Mesenchymal stem cell (in vitro differentiated cells and primary cell): ENCODE data around the gene MEN1.
A peak's percentile ranks its signal among the peaks of the same experiment; 100 is the strongest.

Experiments used
- DNase-seq: peaks from one replicate; pipeline ENCODE4 v3.0.0-alpha.2; 2013
- H2AFZ ChIP-seq: one replicate; pipeline ENCODE4 v1.6.1; 2013; ENCODE audit warnings: low read depth, mild to moderate bottlenecking, control low read depth, inconsistent platforms, low read length, moderate library complexity
- H2AK5ac ChIP-seq: 2 replicates; pipeline ENCODE4 v1.6.1; 2013; ENCODE audit warnings: low read length, moderate library complexity, mild to moderate bottlenecking, inconsistent platforms; ENCODE audit not compliant: severe bottlenecking
- H2BK120ac ChIP-seq: one replicate; pipeline ENCODE4 v1.6.1; 2013; ENCODE audit warnings: low read depth, mild to moderate bottlenecking, inconsistent platforms, low read length, moderate library complexity
- H2BK12ac ChIP-seq, 2 experiments: one replicate each; pipeline ENCODE4 v1.6.1; 2013; ENCODE audit warnings: inconsistent platforms in 2 of 2, low read length in 2 of 2, mild to moderate bottlenecking in 2 of 2, moderate library complexity in 2 of 2, control low read depth in 1 of 2
- H2BK15ac ChIP-seq: one replicate; pipeline ENCODE4 v1.6.1; 2013; ENCODE audit warnings: mild to moderate bottlenecking, low read depth, inconsistent platforms; ENCODE audit not compliant: poor library complexity, severe bottlenecking
- H2BK5ac ChIP-seq: 2 replicates; pipeline ENCODE4 v1.6.1; 2013; ENCODE audit warnings: low read depth, mild to moderate bottlenecking, low read length, control low read depth, inconsistent platforms; ENCODE audit not compliant: poor library complexity, severe bottlenecking
- H3K14ac ChIP-seq, 2 experiments: one replicate each; pipeline ENCODE4 v1.6.1; 2013; ENCODE audit warnings: inconsistent platforms in 2 of 2, low read length in 2 of 2, control low read depth in 1 of 2, mild to moderate bottlenecking in 1 of 2, moderate library complexity in 1 of 2
- H3K18ac ChIP-seq, 2 experiments: one replicate each; pipeline ENCODE4 v1.6.1; 2013; ENCODE audit warnings: inconsistent platforms in 2 of 2, low read length in 2 of 2, control low read depth in 1 of 2, low read depth in 1 of 2, mild to moderate bottlenecking in 1 of 2
- H3K23ac ChIP-seq, 2 experiments: one replicate each; pipeline ENCODE4 v1.6.1; 2013; ENCODE audit warnings: inconsistent platforms in 2 of 2, low read length in 2 of 2, mild to moderate bottlenecking in 2 of 2, moderate library complexity in 2 of 2, control low read depth in 1 of 2
- H3K27ac ChIP-seq: 2 replicates; pipeline ENCODE4 v1.5.1; 2013; ENCODE audit warnings: mild to moderate bottlenecking, moderate library complexity, low read length, control low read depth, inconsistent platforms; ENCODE audit not compliant: poor library complexity, severe bottlenecking
- H3K27me3 ChIP-seq, 2 experiments: 2 replicates each; pipeline versions ENCODE4 v1.6.1 to v1.7.0; 2013; ENCODE audit warnings: low read length in 2 of 2, mild to moderate bottlenecking in 2 of 2, moderate library complexity in 2 of 2, control low read depth in 1 of 2, inconsistent platforms in 1 of 2; ENCODE audit not compliant: control insufficient read depth in 1 of 2, insufficient read depth in 1 of 2
- H3K36me3 ChIP-seq, 2 experiments: 2 replicates each; pipeline versions ENCODE4 v1.6.1 to v1.7.0; 2013; ENCODE audit warnings: low read length in 2 of 2, control low read depth in 1 of 2, inconsistent platforms in 1 of 2, low read depth in 1 of 2, mild to moderate bottlenecking in 1 of 2; ENCODE audit not compliant: insufficient read depth in 2 of 2, control insufficient read depth in 1 of 2
- H3K4ac ChIP-seq, 2 experiments: one replicate each; pipeline ENCODE4 v1.6.1; 2013; ENCODE audit warnings: inconsistent platforms in 2 of 2, low read length in 2 of 2, mild to moderate bottlenecking in 2 of 2, moderate library complexity in 2 of 2, control low read depth in 1 of 2, low read depth in 1 of 2
- H3K4me1 ChIP-seq: 2 replicates; pipeline ENCODE4 v1.6.1; 2013; ENCODE audit warnings: low read depth, low read length, control low read depth; ENCODE audit not compliant: control insufficient read depth, insufficient read depth
- H3K4me2 ChIP-seq: 2 replicates; pipeline ENCODE4 v1.6.1; 2013; ENCODE audit warnings: low read length, mild to moderate bottlenecking, inconsistent platforms; ENCODE audit not compliant: poor library complexity, severe bottlenecking
- H3K4me3 ChIP-seq, 2 experiments: 2 replicates each; pipeline versions ENCODE4 v1.5.1 to v1.7.0; 2013; ENCODE audit warnings: low read length in 2 of 2, mild to moderate bottlenecking in 2 of 2, control low read depth in 1 of 2, low read depth in 1 of 2; ENCODE audit not compliant: insufficient read depth in 1 of 2
- H3K79me1 ChIP-seq: replicated peaks from 2 replicates; pipeline ENCODE4 v1.6.1; 2013; ENCODE audit warnings: mild to moderate bottlenecking, control low read depth, low read length, inconsistent platforms; ENCODE audit not compliant: poor library complexity, severe bottlenecking
- H3K9ac ChIP-seq: 2 replicates; pipeline ENCODE4 v1.7.0; 2013; ENCODE audit warnings: mild to moderate bottlenecking, low read length, moderate library complexity
- H3K9me3 ChIP-seq: 2 replicates; pipeline ENCODE4 v1.7.0; 2013; ENCODE audit warnings: mild to moderate bottlenecking, low read length; ENCODE audit not compliant: control insufficient read depth
- H4K8ac ChIP-seq: one replicate; pipeline ENCODE4 v1.6.1; 2013; ENCODE audit warnings: inconsistent platforms, mild to moderate bottlenecking, low read length, moderate library complexity
- H4K91ac ChIP-seq: one replicate; pipeline ENCODE4 v1.6.1; 2013; ENCODE audit warnings: mild to moderate bottlenecking, low read length, inconsistent platforms
- WGBS: methylation state at CpG from one replicate; pipeline ENCODE4 v1.1.7; 2013; ENCODE audit warnings: mixed read lengths; 5-methylcytosine and 5-hydroxymethylcytosine counted together

The MEN1 gene

DNA sequence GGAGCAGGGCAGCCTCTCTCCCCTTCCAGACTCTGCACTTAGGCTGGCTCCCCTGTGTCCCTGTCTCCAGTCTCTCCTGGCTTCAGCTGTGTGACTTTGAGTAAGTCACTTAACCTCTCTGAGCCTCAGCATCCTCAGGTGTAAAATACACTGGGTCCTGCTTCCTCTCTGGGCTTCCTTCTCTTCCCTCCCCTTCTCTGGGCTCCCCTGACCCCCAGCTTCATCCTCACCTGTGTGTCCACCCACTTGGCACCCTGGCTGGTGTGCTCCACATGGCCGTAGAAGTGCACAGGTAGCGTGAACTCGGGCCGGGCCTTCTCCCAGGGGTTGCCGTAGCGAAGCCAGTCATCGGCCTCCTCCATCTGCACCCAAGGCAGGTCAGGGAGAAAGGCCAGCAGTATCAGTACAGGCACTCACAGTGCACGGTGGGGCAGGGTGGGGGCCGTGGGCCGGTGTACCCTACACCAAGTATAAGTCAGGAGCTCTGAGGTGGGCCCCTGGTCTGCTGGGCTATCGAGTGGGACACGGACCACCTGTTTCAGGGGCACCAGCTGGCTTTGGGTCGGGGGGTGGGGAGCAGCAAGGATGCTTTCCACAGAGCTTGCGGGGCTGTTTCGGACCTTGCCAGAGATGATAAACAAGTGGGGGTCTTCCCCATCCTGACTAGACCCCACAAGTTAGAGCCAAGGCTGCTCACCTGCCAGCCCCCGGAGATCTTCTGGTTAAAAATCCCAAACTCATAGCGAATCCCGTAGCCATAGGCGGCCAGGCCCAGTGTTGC, 52.6 kb downstream of the MEN1 start:
- Histone ChIP-seq H2BK12ac (no peak overlapping the region), H2BK15ac (no peak overlapping the region), H3K23ac (no peak overlapping the region), H3K4me1 (peaks cover 38% of the 10 kb centered on the region), H3K4ac (no peak overlapping the region), H3K79me1 (peaks cover 2% of the 10 kb centered on the region), H2BK5ac (no peak overlapping the region), H4K91ac (peak overlapping the region; percentile 0), H3K14ac (no peak overlapping the region), H3K4me2 (no peak overlapping the region), H3K9ac (no peak overlapping the region), H2BK120ac (no peak overlapping the region), H3K18ac (no peak overlapping the region), H3K27ac (no peak overlapping the region), H3K9me3 (no peaks in the 10 kb centered on the region), H3K4me3 (peak overlapping the region in 1 of 2 experiments; percentile 9), H2AK5ac (no peak overlapping the region), H4K8ac (no peak overlapping the region), H3K27me3 (no peaks in the 10 kb centered on the region), H2AFZ (no peak overlapping the region), H3K36me3 (peaks cover 7 to 24% of the 10 kb centered on the region in 2 experiments)
- DNase-seq, result no peak
- 90% methylated on average over 17 of the region's 19 CpGs for WGBS

DNA sequence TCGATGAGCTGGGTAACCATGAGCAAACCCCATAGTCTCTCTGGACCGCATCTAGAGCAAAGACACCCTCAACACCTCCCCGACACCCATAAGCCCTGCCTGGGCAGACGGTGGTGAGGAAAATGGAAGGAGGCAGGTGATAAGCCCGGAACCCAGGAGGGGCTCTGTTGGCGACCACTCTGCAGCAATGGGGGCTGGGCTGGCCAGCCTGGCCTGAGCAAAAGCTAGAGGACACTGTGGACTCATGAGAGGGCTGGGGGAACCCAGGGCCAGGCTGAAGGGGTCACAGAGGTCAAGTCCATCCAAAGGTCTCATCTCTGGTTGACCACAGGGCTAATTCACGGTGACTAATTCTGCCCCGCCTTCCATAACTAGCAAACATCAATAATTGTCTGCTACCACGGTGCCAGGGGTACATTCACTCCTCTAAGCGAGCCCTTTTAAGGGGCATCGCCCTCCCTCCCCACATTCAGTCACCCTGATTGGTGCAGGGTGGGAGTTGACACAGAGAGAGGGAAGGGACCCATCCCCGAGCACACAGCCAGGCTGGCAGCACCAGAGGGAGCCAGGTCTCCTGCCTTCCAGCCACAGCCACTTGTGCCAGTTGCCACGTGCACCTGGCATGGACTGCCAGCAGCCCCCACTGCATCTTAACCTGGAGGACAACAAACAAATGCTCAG, 54.5 kb downstream of the MEN1 start:
- Histone ChIP-seq H3K27me3 (no peaks in the 10 kb centered on the region), H3K14ac (no peak overlapping the region), H3K9ac (no peak overlapping the region), H4K91ac (no peak overlapping the region), H2BK12ac (no peak overlapping the region), H3K4me2 (no peak overlapping the region), H3K4ac (no peak overlapping the region), H3K79me1 (no peaks in the 10 kb centered on the region), H2AK5ac (no peak overlapping the region), H3K9me3 (no peaks in the 10 kb centered on the region), H3K4me1 (peaks cover 26% of the 10 kb centered on the region), H3K27ac (no peak overlapping the region), H3K18ac (no peak overlapping the region), H4K8ac (no peak overlapping the region), H3K36me3 (peaks cover 0 to 14% of the 10 kb centered on the region in 2 experiments), H3K23ac (no peak overlapping the region), H3K4me3 (no peak overlapping the region), H2BK15ac (no peak overlapping the region), H2BK5ac (no peak overlapping the region), H2BK120ac (no peak overlapping the region), H2AFZ (no peak overlapping the region)
- 85% methylated on average over 12 of the region's 13 CpGs for WGBS
- no peak for DNase-seq

DNA sequence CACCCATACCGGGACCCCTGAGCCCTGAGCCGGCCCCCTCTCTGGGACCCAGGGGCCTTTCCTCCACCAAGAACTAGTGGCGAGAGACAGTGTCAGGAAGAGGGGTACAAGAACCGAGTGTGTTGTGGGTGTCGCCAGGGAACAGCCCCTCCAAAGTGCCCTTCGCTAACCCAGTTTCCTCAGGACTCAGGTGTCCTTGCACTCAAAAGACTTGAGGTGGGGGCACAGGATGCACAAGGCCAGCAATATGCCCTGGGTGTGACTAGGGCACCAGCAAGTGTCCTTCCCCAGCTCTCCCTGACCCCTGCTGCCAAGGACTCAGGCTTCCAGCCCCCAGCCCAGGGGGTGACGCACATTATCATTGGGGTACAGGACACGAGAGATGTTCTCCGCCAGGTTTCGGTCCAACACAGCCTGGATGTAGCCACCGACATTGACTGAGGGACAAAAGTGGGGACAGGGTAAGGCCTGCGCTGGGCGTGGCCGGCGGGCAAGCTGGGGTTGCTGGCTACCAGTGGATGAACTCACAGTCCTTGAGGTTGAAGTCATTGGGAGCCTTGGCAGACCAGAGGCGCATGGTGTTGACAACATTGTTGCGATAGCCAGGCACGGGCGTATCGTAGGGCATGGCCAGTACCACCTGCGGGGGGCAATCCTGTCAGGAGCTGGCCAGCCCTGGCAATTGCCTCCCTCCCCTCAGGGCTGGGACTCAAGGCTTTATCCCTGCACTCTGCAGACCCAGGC, 55.3 kb downstream of the MEN1 start:
- Histone ChIP-seq H2AFZ (no peak overlapping the region), H3K4ac (no peak overlapping the region), H3K4me2 (no peak overlapping the region), H3K9ac (no peak overlapping the region), H2BK12ac (no peak overlapping the region), H2AK5ac (no peak overlapping the region), H3K14ac (no peak overlapping the region), H4K91ac (no peak overlapping the region), H3K4me3 (no peak overlapping the region), H3K23ac (no peak overlapping the region), H2BK15ac (peak overlapping the region; percentile 12), H3K4me1 (peaks cover 20% of the 10 kb centered on the region), H4K8ac (no peak overlapping the region), H3K9me3 (no peaks in the 10 kb centered on the region), H3K79me1 (no peaks in the 10 kb centered on the region), H2BK120ac (no peak overlapping the region), H3K27me3 (no peaks in the 10 kb centered on the region), H3K27ac (no peak overlapping the region), H3K18ac (no peak overlapping the region), H3K36me3 (peaks cover 0 to 10% of the 10 kb centered on the region in 2 experiments), H2BK5ac (no peak overlapping the region)
- WGBS, result 91% methylated on average over 21 of the region's 21 CpGs
- DNase-seq, result no peak
